ENCODE data around the gene CCDC106. TPM values are rescaled to one million over a fixed set of nuclear protein-coding genes. Genes with fewer than 3 reads are reported as not detected.

Gene CCDC106
- total RNA-seq, 1 donor from 2014 or later = 11.6 TPM

GRCh38 chr19:55681131-55682092 lies 33.4 kb downstream of the CCDC106 start:
- H3K9me3 ChIP-seq = no peaks in the 10 kb centered on the region
- no peak overlapping the region for H3K4me3 ChIP-seq
- intact Hi-C loops (cut with DNase I) = no loop called here
- H3K4me1 ChIP-seq = peaks cover 51% of the 10 kb centered on the region
- DNase-seq (no peak), ATAC-seq (no peak)
- TF ChIP-seq CTCF (IDR thresholded peaks at IDR 0.05) = no peak
- no peak overlapping the region for H3K27ac ChIP-seq
- no peaks in the 10 kb centered on the region for H3K27me3 ChIP-seq (ENCODE audit: low read depth)
- peaks cover 80% of the 10 kb centered on the region for H3K36me3 ChIP-seq

- peak overlapping the region; percentile 17 for H3K4me3 ChIP-seq
- H3K36me3 ChIP-seq = peaks cover 96% of the 10 kb centered on the region
- no peak for TF ChIP-seq CTCF (IDR thresholded peaks at IDR 0.05)
- H3K4me1 ChIP-seq = peaks cover 29% of the 10 kb centered on the region
- intact Hi-C loops (cut with DNase I) = no loop called here
- no peak overlapping the region for H3K27ac ChIP-seq
- no peak for DNase-seq
- no peaks in the 10 kb centered on the region for H3K9me3 ChIP-seq
- no peaks in the 10 kb centered on the region for H3K27me3 ChIP-seq (ENCODE audit: low read depth)
- peak; percentile 86 to 89 for ATAC-seq
Observed at GRCh38 chr19:55683449-55684261, 35.6 kb downstream of the CCDC106 start.

- peaks cover 21% of the 10 kb centered on the region for H3K4me1 ChIP-seq
- intact Hi-C loops (cut with DNase I) = no loop called here
- no peak for TF ChIP-seq CTCF (IDR thresholded peaks at IDR 0.05)
- no peak for ATAC-seq
- no peak overlapping the region for H3K27ac ChIP-seq
- DNase-seq = peak; percentile 45
- peaks cover 96% of the 10 kb centered on the region for H3K36me3 ChIP-seq
- no peak overlapping the region for H3K4me3 ChIP-seq
- no peaks in the 10 kb centered on the region for H3K27me3 ChIP-seq (ENCODE audit: low read depth)
- H3K9me3 ChIP-seq = no peaks in the 10 kb centered on the region
Observed at GRCh38 chr19:55684946-55685681, 37.1 kb downstream of the CCDC106 start.

DNA sequence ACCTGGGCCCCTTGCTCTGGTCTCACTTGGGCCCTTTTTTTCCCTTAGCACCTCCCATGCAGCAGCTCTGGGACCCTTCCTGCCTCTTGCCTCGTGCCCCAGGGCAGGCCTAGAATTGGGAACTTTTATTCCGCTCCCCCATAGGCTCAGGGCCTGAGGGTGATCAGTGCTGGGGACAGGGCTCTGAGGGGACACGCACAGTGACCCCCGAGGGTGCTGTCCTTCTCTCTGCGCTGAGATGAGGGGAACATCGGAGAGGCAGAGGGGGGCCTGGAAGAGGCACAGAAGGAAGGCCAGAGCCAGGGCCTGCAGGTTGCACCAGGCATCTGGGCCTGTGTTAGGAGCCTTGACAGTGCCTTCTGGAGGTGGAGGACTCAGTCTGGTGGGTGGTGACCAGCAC lies 37.8 kb downstream of the CCDC106 start:
- Histone ChIP-seq H3K36me3 (peaks cover 96% of the 10 kb centered on the region), H3K9me3 (no peaks in the 10 kb centered on the region), H3K4me1 (peaks cover 16% of the 10 kb centered on the region), H3K27ac (no peak overlapping the region), H3K4me3 (no peak overlapping the region), H3K27me3 (ENCODE audit: low read depth) (no peaks in the 10 kb centered on the region)
- intact Hi-C loops (cut with DNase I) = no loop called here
- DNase-seq (no peak), ATAC-seq (no peak)
- TF ChIP-seq CTCF (IDR thresholded peaks at IDR 0.05) = no peak
